Activated CD8-positive, alpha-beta memory T cell treated with anti-CD3 and anti-CD28 coated beads for 1 hour (primary cell): Measurements from ENCODE around the gene ZNF354C.

ENCODE experiments used
- DNase-seq, 2 donors: peaks; one replicate each; pipeline ENCODE4 v3.0.0-alpha.2; 2020; ENCODE audit warnings: low read depth in 1 of 2; ENCODE audit errors: extremely low read depth in 1 of 2

ZNF354C gene

DNA sequence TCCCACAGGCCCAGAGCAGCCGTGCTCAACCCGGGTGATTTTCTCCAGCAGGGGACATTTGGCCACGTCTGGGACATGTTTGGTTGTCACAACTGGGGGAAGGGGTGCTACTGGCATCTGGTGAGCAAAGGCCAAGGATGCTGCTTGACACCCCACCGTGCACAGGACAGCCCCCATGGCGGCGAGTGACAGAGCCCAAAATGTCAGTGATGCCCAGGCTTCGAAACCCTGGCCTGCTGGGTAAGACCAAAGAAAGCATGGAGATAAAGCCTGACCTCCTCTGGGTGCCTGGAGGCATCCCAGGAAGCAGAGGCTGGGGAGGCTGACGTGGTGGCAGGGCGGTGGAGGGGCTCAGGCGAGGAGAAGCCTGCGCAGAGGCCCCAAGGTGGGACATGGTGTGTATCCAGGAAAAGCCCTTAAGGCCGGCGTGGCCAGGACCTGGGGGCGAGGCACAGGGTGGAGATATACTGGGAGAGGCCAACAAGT, 66.4 kb downstream of the ZNF354C start:
- DNase-seq: no peak

DNA sequence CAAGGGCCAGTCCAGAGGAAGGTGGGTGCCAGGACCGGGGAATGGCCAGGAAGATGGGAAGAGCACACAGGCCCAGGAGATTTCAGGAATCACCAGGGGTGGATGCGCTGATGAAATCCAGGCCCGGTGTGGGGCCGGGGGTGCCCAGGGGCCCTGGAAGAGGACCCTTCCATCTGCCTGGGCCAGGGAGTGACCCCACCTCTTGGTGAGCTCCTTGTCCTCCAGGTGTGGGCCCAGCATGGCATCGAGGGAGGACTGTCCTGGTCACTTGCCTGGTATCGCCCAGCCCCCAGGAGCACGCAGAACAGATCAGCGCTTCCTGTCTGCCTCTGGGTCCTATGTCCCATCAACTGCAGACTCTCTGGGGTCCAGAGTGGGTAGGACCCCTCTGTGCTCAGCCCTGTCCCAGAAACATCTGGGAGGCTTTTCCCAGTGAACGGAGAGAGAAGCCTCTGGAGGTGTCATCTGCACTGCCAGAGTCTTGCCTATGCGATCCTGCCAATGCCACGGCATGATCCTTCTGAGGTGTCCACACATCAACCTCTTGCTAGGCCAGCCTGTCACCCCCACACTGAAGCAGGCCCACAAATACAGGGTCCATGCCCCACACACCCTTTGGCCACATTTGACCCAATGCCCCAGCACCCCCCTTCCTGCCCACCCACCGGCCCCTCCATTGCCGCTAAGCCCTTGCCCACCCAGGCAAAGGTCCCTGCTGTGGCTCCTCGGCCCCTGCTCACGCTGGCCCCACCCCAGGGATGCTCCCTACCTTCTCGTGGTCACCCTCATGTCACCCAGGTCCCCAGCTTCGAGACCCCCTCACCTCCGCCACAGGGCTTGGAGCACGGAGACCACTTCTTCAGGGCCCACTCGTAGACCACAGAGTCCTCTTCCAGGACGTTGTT, 67.2 kb downstream of the ZNF354C start:
- no peak for DNase-seq

GRCh38 chr5:179128041-179128365, 67.8 kb downstream of the ZNF354C start:
- no peak for DNase-seq

GRCh38 chr5:179128976-179129375, 68.8 kb downstream of the ZNF354C start:
- DNase-seq: no peak

DNA sequence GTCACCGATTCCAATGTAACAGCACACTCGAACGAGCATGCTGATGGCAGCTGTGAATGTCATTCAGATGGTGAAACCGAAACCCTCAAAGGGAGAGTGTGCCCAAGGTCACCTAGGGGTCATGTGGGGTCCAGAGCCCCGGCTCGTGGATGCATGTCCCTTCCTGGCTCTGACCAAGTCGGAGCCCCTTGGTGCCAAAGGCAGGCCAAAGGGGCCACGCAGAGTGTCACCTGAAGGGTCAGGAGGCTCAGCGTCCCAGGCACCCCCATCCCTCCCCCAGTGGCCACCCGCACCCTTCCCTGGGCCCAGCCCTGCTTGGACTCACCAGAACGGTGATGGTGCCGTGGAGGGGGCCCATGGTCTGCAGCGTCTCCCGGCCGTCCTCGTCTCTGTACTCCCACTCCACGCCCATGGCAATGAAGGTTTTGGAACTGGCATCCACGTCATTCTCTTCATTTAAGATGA, 69.5 kb downstream of the ZNF354C start:
- no peak for DNase-seq

GRCh38 chr5:179130101-179130681, 70.0 kb downstream of the ZNF354C start:
- no peak for DNase-seq

DNA sequence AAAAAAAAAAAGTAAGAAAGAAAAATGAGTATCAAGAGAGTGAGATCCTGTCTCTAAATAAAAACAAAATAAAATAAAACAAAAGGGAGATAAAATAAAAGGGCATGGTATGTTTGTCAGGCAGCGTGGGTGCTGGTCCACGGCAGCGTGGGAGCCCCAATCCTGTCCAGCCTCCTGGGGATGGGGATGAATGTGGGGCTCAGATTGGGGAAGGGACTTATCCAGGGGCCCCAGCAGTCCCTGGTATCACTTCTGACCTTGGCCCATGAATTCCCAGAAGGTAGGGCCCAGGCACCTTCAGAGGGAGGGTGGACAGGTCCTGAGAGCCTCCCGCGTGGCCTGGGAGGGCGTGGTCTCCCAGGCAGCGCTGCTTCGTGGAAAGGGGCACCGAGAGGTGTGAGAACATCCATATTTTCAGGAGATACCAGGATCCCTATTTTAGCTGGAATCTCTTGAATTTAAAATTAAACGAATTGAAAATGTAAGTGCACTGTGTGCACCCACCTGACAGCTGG, 71.2 kb downstream of the ZNF354C start:
- no peak for DNase-seq

GRCh38 chr5:179131886-179132585, 71.9 kb downstream of the ZNF354C start:
- no peak for DNase-seq

GRCh38 chr5:179132586-179133355, 72.6 kb downstream of the ZNF354C start:
- no peak for DNase-seq
